Lung (tissue), 12 donors: ENCODE data around the gene IFIT2. TPM values are rescaled to one million over a fixed set of nuclear protein-coding genes. Genes with fewer than 3 reads are reported as not detected.

Experiments
- ATAC-seq: fragments of 200-7000 bp; cut with Tn5 transposase; one replicate; pipeline ENCODE4 v1.9.1; 2020; ENCODE audit warnings: moderate number of reproducible peaks; ENCODE audit not compliant: insufficient read depth, low FRiP score
- DNase-seq, 3 donors: peaks; one replicate each; pipeline ENCODE4 v3.0.0-alpha.2; 2013 to 2017
- H3K27ac ChIP-seq, 2 donors: one replicate each; pipeline ENCODE4 v1.5.1; 2013; ENCODE audit warnings: mild to moderate bottlenecking in 2 of 2, moderate library complexity in 2 of 2, control low read depth in 1 of 2, inconsistent platforms in 1 of 2, low read depth in 1 of 2, low read length in 1 of 2
- H3K27me3 ChIP-seq, 3 donors: one replicate each; pipeline ENCODE4 v1.5.1; 2013; ENCODE audit warnings: low read length in 2 of 3; ENCODE audit not compliant: control insufficient read depth in 3 of 3, insufficient read depth in 3 of 3
- H3K36me3 ChIP-seq, 4 donors: one replicate each; pipeline ENCODE4 v1.5.1; 2013; ENCODE audit warnings: low read length in 4 of 4, mild to moderate bottlenecking in 1 of 4, moderate library complexity in 1 of 4; ENCODE audit not compliant: control insufficient read depth in 4 of 4, insufficient read depth in 4 of 4
- H3K4me1 ChIP-seq, 5 donors: one replicate each; pipeline ENCODE4 v1.5.1; 2013; ENCODE audit warnings: low read length in 5 of 5, mild to moderate bottlenecking in 2 of 5, moderate library complexity in 1 of 5; ENCODE audit not compliant: control insufficient read depth in 5 of 5, insufficient read depth in 5 of 5
- H3K4me3 ChIP-seq: one replicate; pipeline ENCODE4 v1.5.1; 2013; ENCODE audit warnings: mild to moderate bottlenecking, control low read depth, moderate library complexity
- H3K9ac ChIP-seq, 2 donors: one replicate each; pipeline ENCODE4 v1.5.1; 2013; ENCODE audit warnings: low read length in 2 of 2, control low read depth in 1 of 2; ENCODE audit not compliant: insufficient read depth in 1 of 2
- H3K9me3 ChIP-seq, 4 donors: one replicate each; pipeline ENCODE4 v1.5.1; 2013; ENCODE audit warnings: low read length in 3 of 4, mild to moderate bottlenecking in 1 of 4, moderate library complexity in 1 of 4; ENCODE audit not compliant: control insufficient read depth in 4 of 4, insufficient read depth in 3 of 4
- WGBS, 2 donors: extraction: QIAGEN DNeasy Blood & Tissue Kit; methylation state at CpG; one replicate each; pipeline ENCODE4 v1.1.7; 2013; 5-methylcytosine and 5-hydroxymethylcytosine counted together
- polyA plus RNA-seq, 2 donors: library from polyadenylated mRNA; stranded (reverse); fragments of 200-250 nt; gene quantifications; one replicate each; pipeline ENCODE4 v1.2.1, GENCODE V29; 2013
- total RNA-seq, 2 donors: library from RNA; depleted of rRNA in 1 of 2; stranded (reverse); fragments of >200 nt in 1 of 2; gene quantifications; one replicate each; pipeline ENCODE4 v1.2.1, GENCODE V29; 2014 to 2021
- TF ChIP-seq, protein P1 (sequence below): IDR thresholded peaks from 2 replicates; pipeline ENCODE4 v1.5.1; 2012; ENCODE audit warnings: mild to moderate bottlenecking; ENCODE audit errors: control extremely low read depth, extremely low read depth
- donor health status: control.
- donor health status: control.
- donor health status: Bipolar disorder and iron deficiency.
- donor health status: healthy.
- donor health status: DM: yes; HTN: yes; CAD: no.

Gene IFIT2
- total and polyA plus RNA-seq, 4 donors, result 8.1 to 17.8 (median 14.1) TPM

DNA sequence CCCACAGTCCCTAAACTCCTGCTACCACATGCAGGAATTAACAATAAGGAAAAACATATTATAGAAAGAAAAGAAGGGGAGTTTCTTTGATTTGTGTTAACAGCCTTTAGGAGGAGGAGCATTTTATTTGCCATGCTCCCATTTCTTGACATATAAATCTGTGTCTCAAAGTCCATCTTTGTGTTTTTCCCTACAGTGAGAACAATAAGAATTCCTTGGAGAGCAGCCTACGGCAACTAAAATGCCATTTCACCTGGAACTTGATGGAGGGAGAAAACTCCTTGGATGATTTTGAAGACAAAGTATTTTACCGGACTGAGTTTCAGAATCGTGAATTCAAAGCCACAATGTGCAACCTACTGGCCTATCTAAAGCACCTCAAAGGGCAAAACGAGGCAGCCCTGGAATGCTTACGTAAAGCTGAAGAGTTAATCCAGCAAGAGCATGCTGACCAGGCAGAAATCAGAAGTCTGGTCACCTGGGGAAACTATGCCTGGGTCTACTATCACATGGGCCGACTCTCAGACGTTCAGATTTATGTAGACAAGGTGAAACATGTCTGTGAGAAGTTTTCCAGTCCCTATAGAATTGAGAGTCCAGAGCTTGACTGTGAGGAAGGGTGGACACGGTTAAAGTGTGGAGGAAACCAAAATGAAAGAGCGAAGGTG is 4.1 kb downstream of the IFIT2 start:
- Histone ChIP-seq H3K4me3 (no peak overlapping the region), H3K9me3 (no peaks in the 10 kb centered on the region), H3K4me1 (peaks cover 2 to 28% (median 14%) of the 10 kb centered on the region in 5 donors), H3K27me3 (no peaks in the 10 kb centered on the region), H3K27ac (no peak overlapping the region), H3K9ac (no peak overlapping the region), H3K36me3 (peaks cover 4 to 14% (median 6%) of the 10 kb centered on the region in 4 donors)
- ATAC-seq (no peak), DNase-seq (no peak)
- TF ChIP-seq, protein P1, sequence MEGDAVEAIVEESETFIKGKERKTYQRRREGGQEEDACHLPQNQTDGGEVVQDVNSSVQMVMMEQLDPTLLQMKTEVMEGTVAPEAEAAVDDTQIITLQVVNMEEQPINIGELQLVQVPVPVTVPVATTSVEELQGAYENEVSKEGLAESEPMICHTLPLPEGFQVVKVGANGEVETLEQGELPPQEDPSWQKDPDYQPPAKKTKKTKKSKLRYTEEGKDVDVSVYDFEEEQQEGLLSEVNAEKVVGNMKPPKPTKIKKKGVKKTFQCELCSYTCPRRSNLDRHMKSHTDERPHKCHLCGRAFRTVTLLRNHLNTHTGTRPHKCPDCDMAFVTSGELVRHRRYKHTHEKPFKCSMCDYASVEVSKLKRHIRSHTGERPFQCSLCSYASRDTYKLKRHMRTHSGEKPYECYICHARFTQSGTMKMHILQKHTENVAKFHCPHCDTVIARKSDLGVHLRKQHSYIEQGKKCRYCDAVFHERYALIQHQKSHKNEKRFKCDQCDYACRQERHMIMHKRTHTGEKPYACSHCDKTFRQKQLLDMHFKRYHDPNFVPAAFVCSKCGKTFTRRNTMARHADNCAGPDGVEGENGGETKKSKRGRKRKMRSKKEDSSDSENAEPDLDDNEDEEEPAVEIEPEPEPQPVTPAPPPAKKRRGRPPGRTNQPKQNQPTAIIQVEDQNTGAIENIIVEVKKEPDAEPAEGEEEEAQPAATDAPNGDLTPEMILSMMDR, result no peak
- WGBS, 2 donors, result 95 to 97% methylated on average over 9 of the region's 9 CpGs

DNA sequence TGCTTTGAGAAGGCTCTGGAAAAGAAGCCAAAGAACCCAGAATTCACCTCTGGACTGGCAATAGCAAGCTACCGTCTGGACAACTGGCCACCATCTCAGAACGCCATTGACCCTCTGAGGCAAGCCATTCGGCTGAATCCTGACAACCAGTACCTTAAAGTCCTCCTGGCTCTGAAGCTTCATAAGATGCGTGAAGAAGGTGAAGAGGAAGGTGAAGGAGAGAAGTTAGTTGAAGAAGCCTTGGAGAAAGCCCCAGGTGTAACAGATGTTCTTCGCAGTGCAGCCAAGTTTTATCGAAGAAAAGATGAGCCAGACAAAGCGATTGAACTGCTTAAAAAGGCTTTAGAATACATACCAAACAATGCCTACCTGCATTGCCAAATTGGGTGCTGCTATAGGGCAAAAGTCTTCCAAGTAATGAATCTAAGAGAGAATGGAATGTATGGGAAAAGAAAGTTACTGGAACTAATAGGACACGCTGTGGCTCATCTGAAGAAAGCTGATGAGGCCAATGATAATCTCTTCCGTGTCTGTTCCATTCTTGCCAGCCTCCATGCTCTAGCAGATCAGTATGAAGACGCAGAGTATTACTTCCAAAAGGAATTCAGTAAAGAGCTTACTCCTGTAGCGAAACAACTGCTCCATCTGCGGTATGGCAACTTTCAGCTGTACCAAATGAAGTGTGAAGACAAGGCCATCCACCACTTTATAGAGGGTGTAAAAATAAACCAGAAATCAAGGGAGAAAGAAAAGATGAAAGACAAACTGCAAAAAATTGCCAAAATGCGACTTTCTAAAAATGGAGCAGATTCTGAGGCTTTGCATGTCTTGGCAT is 4.8 kb downstream of the IFIT2 start:
- TF ChIP-seq, protein P1, result no peak
- WGBS, 2 donors, result 93 to 96% methylated on average over 13 of the region's 13 CpGs
- DNase-seq, result peak in 1 of 3 donors; percentile 30
- H3K27me3 ChIP-seq, result no peaks in the 10 kb centered on the region
- H3K9ac ChIP-seq, result no peak overlapping the region
- H3K4me3 ChIP-seq, result no peak overlapping the region
- no peak overlapping the region for H3K27ac ChIP-seq
- peaks cover 2 to 21% (median 10%) of the 10 kb centered on the region in 5 donors for H3K4me1 ChIP-seq
- no peaks in the 10 kb centered on the region for H3K9me3 ChIP-seq
- no peak for ATAC-seq
- H3K36me3 ChIP-seq, result peaks cover 4 to 14% (median 6%) of the 10 kb centered on the region in 4 donors

DNA sequence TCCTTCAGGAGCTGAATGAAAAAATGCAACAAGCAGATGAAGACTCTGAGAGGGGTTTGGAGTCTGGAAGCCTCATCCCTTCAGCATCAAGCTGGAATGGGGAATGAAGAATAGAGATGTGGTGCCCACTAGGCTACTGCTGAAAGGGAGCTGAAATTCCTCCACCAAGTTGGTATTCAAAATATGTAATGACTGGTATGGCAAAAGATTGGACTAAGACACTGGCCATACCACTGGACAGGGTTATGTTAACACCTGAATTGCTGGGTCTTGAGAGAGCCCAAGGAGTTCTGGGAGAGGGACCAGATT is 5.4 kb downstream of the IFIT2 start:
- TF ChIP-seq, protein P1, result no peak
- H3K9me3 ChIP-seq, result no peaks in the 10 kb centered on the region

More for the DNA sequence above, 5.4 kb downstream of the IFIT2 start:
- Histone ChIP-seq H3K4me3 (no peak overlapping the region), H3K27ac (no peak overlapping the region), H3K4me1 (peaks cover 2 to 20% (median 10%) of the 10 kb centered on the region in 5 donors), H3K9ac (no peak overlapping the region), H3K36me3 (peaks cover 4 to 14% (median 6%) of the 10 kb centered on the region in 4 donors), H3K27me3 (no peaks in the 10 kb centered on the region)
- ATAC-seq, result no peak
- DNase-seq, result no peak
